Measurements from ENCODE around the gene PLP1.
"Not testable (repeated sequence)": the region's sequence is repeated elsewhere in the genome, so short reads cannot be mapped to it uniquely, and the experiment has no call there.

The PLP1 gene

DNA sequence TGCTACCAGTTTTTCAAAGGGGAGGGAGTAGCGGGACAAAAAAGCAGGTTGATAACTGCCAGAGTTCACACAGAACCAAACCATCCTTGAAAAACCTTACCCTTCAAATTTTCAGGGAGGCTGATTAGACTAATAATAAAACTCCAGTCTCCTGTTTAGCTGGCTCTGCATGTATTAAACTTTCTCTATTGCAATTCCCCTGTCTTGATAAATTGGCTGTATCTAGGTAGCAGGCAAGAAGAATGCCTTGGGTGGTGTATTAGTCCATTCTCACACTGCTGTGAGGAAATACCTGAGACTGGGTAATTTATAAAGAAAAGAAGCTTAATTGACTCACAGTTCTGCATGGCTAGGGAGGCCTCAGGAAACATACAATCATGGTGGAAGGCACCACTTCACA, 18.1 kb upstream of the PLP1 start:
- Mint-ChIP-seq H3K36me3 (ENCODE audit: low read depth) (no peaks in the 10 kb centered on the region), H3K27ac (no peak overlapping the region), H3K9me3 (no peaks in the 10 kb centered on the region), H3K4me3 (no peak overlapping the region), H3K4me1 (ENCODE audit: low read depth) (no peaks in the 10 kb centered on the region), H3K27me3 (ENCODE audit: low read depth) (no peaks in the 10 kb centered on the region)
- no peak for DNase-seq (ENCODE audit: low spot score)

GRCh38 chrX:103763541-103763940, 13.1 kb upstream of the PLP1 start:
- H3K4me1 Mint-ChIP-seq (ENCODE audit: low read depth); H3K4me3 Mint-ChIP-seq; H3K9me3 Mint-ChIP-seq; H3K27me3 Mint-ChIP-seq (ENCODE audit: low read depth); H3K36me3 Mint-ChIP-seq (ENCODE audit: low read depth); H3K27ac Mint-ChIP-seq; DNase-seq (ENCODE audit: low spot score): not testable (repeated sequence)

DNA sequence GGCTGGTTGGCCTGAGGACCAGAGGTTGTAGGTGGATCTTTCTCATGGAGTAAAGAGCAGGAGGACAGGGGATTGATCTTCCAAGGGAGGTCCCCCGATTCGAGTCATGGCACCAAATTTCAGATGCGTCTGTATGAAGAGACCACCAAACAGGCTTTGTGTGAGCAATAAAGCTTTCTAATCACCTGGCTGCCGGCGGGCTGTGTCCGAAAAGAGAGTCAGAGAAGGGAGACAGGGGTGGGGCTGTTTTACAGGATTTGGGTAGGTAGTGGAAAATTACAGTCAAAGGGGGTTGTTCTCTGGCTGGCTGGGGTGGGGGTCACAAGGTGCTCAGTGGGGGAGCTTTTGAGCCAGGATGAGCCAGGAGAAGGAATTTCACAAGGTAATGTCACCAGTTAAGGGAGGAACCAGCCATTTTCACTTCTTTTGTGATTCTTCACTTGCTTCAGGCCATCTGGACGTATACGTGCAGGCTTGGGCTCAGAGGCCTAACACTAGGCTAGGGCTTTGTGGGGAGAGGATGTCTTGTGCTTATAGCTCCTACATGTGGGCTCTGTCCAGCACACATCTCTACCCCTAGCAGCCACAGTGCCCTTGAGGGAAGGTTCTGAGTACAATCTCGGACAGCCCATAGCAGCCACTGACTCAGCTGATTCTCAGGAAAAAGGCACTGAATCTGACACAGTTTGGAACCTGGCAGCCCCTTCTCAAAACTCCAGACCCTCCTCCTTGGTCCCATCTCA, 9.7 kb upstream of the PLP1 start:
- not testable (repeated sequence) for H3K36me3 Mint-ChIP-seq (ENCODE audit: low read depth); H3K4me3 Mint-ChIP-seq; H3K9me3 Mint-ChIP-seq; H3K27me3 Mint-ChIP-seq (ENCODE audit: low read depth); H3K27ac Mint-ChIP-seq; H3K4me1 Mint-ChIP-seq (ENCODE audit: low read depth); DNase-seq (ENCODE audit: low spot score)

- Mint-ChIP-seq H3K27ac (no peak overlapping the region), H3K36me3 (ENCODE audit: low read depth) (no peaks in the 10 kb centered on the region), H3K9me3 (no peaks in the 10 kb centered on the region), H3K4me3 (no peak overlapping the region), H3K27me3 (ENCODE audit: low read depth) (no peaks in the 10 kb centered on the region), H3K4me1 (ENCODE audit: low read depth) (no peaks in the 10 kb centered on the region)
- no peak for DNase-seq (ENCODE audit: low spot score)
Observed at GRCh38 chrX:103773445-103773844, 3.2 kb upstream of the PLP1 start.

DNA sequence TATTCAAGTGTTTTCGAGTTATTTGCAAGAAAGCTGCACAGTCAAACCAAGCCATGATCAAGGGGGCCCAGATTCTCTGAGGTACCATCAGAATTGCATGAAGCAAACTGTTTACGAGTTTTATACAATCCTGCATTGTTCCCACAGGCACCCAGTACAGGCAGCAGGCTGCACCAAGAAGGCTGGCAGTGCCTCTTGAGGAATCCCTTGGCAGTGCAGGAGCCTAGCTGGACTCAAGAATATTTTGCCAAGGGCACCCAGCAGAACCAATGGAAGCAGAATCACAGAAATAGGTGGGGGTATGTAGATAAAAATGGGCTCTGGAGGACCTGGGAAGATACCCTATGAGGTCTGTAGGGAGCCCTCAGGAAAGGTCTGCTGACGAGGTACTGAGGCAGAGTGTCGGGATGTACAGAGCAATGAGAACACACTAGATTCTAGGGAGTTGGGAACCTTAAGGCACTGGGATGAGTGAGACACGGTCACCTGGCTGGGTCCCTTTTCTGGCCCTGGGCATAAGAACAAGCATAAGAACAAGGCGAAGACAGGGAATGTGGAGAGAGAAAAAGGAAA, 2.5 kb upstream of the PLP1 start:
- no peak for DNase-seq (ENCODE audit: low spot score)
- H3K27ac Mint-ChIP-seq = no peak overlapping the region
- no peaks in the 10 kb centered on the region for H3K36me3 Mint-ChIP-seq (ENCODE audit: low read depth)
- H3K27me3 Mint-ChIP-seq (ENCODE audit: low read depth) = no peaks in the 10 kb centered on the region
- H3K4me1 Mint-ChIP-seq (ENCODE audit: low read depth) = no peaks in the 10 kb centered on the region
- no peak overlapping the region for H3K4me3 Mint-ChIP-seq
- H3K9me3 Mint-ChIP-seq = no peaks in the 10 kb centered on the region

DNA sequence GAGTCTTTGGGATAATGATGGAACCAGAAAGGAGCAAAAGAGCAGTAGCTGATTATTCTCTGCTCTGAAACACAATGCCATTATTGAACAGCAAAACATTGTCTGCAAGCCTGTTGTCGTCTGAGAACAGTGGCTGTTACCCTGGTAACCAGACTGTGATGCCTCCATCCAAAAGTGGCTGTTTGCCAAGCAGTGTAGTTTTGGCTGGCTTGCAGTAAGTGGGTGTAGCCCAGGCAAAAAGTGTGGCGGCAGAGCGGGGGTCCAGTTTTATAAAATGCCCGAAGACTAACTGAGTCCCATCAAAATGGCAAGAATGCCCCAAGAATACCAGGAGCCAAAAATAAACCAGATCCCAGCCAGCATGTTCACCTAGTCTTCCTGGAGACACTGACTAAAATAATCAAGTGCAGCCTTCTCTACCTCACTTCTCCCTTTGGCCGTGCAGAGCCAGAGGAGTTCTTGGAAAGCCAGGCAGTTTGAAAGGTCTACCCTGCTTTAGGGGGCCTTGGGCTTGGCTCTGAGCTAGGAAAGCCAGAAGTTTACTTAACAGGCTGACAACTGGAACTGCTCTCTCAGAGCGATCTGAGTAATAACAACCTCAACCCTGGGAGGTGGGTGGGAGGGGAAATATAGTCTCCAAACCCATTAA, 2.6 kb downstream of the PLP1 start:
- Mint-ChIP-seq H3K9me3 (no peaks in the 10 kb centered on the region), H3K4me1 (ENCODE audit: low read depth) (no peaks in the 10 kb centered on the region), H3K4me3 (no peak overlapping the region), H3K36me3 (ENCODE audit: low read depth) (no peaks in the 10 kb centered on the region), H3K27ac (no peak overlapping the region), H3K27me3 (ENCODE audit: low read depth) (no peaks in the 10 kb centered on the region)
- DNase-seq (ENCODE audit: low spot score) = no peak

DNA sequence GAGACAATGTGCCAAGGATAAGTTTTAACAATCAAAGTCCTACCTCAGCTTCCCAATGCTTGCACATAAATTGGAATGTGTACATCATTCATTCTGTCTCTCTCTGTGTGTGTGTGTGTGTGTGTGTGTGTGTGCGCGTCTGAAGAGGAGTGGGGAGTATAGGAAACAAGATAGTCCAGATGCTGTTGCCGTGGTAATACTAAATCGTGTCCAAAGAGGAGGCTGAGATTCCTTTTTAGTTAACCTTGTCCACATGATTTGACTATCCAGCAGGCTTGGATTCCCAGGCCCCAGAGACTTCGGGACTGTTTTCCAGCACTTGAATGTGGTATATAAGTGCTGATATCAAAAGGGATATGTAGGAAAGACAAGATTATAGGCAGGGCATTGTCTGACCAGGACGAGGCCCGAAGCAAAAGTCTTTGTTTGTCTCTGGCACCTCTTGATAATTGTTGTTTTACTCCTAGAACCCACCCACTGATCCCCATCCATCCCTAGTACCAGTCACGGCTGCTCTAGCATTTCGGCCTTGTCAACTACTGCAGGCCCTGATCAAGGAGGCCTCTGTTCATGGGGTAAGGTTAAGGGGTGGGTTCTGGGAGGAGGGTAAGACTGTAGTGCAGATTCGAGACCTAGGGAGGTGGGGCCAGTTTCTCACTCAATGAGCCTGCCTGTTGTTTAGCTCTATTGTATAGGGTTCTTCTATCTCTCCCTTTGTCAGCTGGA, 3.9 kb downstream of the PLP1 start:
- Mint-ChIP-seq H3K36me3 (ENCODE audit: low read depth) (no peaks in the 10 kb centered on the region), H3K27ac (no peak overlapping the region), H3K4me3 (no peak overlapping the region), H3K9me3 (no peaks in the 10 kb centered on the region), H3K4me1 (ENCODE audit: low read depth) (no peaks in the 10 kb centered on the region), H3K27me3 (ENCODE audit: low read depth) (no peaks in the 10 kb centered on the region)
- DNase-seq (ENCODE audit: low spot score) = no peak

DNA sequence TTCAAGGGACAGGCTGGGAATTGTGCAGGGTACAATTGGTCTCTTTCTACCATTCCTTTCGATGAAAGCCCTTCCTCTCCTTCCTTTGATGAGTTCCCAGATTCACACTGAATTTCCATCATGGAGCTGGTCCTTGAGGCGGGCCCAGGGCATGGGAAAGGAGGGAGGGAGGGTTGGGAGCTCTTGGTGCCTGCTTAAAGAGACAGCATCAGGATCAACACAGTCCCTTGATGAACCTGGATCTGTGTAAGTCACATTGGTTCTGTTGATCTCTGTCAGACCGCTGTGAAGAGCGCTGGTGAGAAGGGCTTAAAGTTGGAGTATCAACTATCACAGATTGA, 4.4 kb downstream of the PLP1 start:
- H3K27ac Mint-ChIP-seq = no peak overlapping the region
- no peaks in the 10 kb centered on the region for H3K27me3 Mint-ChIP-seq (ENCODE audit: low read depth)
- no peaks in the 10 kb centered on the region for H3K36me3 Mint-ChIP-seq (ENCODE audit: low read depth)
- H3K4me1 Mint-ChIP-seq (ENCODE audit: low read depth) = no peaks in the 10 kb centered on the region
- DNase-seq (ENCODE audit: low spot score) = no peak
- H3K9me3 Mint-ChIP-seq = no peaks in the 10 kb centered on the region
- no peak overlapping the region for H3K4me3 Mint-ChIP-seq

DNA sequence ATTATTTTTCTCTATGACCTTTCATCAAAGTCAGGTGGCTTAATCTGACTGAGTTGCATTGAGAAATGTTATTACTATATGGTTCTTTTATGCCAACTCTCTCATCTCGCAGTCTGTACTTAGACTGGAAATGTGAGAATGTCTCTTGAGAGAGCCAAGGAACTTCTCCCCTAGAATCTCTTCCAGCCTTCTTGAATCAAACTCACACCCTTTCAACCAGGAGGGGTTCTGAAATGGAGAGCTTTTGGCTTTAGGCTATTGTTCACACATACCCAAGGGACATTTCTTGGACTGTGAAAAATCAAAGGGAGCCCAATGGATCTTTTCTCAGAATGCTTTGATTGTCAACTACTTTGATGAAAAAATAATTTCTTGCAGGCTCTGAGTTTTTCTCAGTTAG, 5.1 kb downstream of the PLP1 start:
- H3K27ac Mint-ChIP-seq = no peak overlapping the region
- no peaks in the 10 kb centered on the region for H3K36me3 Mint-ChIP-seq (ENCODE audit: low read depth)
- H3K4me1 Mint-ChIP-seq (ENCODE audit: low read depth) = no peaks in the 10 kb centered on the region
- no peaks in the 10 kb centered on the region for H3K27me3 Mint-ChIP-seq (ENCODE audit: low read depth)
- H3K9me3 Mint-ChIP-seq = no peaks in the 10 kb centered on the region
- H3K4me3 Mint-ChIP-seq = no peak overlapping the region
- DNase-seq (ENCODE audit: low spot score) = no peak

- no peaks in the 10 kb centered on the region for H3K36me3 Mint-ChIP-seq (ENCODE audit: low read depth)
- H3K9me3 Mint-ChIP-seq = no peaks in the 10 kb centered on the region
- no peaks in the 10 kb centered on the region for H3K4me1 Mint-ChIP-seq (ENCODE audit: low read depth)
- no peaks in the 10 kb centered on the region for H3K27me3 Mint-ChIP-seq (ENCODE audit: low read depth)
- H3K4me3 Mint-ChIP-seq = no peak overlapping the region
- no peak for DNase-seq (ENCODE audit: low spot score)
- H3K27ac Mint-ChIP-seq = no peak overlapping the region
Observed at GRCh38 chrX:103782640-103783039, 6.0 kb downstream of the PLP1 start.

DNA sequence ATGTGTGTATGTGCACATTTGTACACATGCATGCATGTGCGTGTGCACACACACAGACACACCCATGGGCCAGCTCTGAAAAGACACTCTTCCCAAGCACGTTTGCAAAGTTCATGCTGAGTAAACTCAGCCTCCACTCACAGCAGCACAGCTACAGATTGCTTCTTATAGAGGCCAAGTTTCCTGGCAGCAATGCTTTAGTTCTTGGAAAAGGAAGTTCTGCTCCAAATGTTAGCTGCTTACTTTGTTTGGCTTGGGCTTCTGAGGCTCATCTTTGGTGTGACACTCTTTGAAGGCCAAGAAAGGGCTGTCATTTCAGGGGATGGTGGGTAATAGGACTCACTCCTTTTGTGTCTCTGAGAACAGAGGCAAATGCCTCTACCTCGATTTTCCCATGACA, 6.6 kb downstream of the PLP1 start:
- no peak for DNase-seq (ENCODE audit: low spot score)
- no peaks in the 10 kb centered on the region for H3K4me1 Mint-ChIP-seq (ENCODE audit: low read depth)
- no peaks in the 10 kb centered on the region for H3K27me3 Mint-ChIP-seq (ENCODE audit: low read depth)
- H3K36me3 Mint-ChIP-seq (ENCODE audit: low read depth) = no peaks in the 10 kb centered on the region
- no peak overlapping the region for H3K4me3 Mint-ChIP-seq
- H3K27ac Mint-ChIP-seq = no peak overlapping the region
- H3K9me3 Mint-ChIP-seq = no peaks in the 10 kb centered on the region

DNA sequence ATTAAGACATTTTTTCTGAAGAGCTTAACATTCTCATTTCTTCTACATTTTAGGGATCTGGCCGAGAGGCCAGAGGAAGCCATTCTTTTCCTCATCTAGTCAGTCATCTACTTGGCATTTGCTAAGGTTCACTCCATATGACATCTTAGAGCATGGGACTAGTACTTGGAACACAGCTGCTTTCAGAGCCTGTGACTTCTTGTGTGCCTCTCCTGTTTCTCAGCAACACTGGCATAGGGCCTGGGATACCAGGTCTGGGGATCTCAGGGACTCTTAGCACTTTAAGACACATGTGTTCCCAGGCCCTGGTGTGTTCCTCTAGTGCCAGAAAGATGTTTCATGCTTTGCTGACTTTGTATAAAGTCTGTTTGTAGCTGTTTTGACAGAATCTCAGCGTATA, 7.3 kb downstream of the PLP1 start:
- no peak overlapping the region for H3K27ac Mint-ChIP-seq
- no peak overlapping the region for H3K4me3 Mint-ChIP-seq
- H3K27me3 Mint-ChIP-seq (ENCODE audit: low read depth) = no peaks in the 10 kb centered on the region

GRCh38 chrX:103789004-103789403, 12.4 kb downstream of the PLP1 start:
- Mint-ChIP-seq H3K4me3 (no peak overlapping the region), H3K36me3 (ENCODE audit: low read depth) (no peaks in the 10 kb centered on the region), H3K9me3 (no peaks in the 10 kb centered on the region), H3K27me3 (ENCODE audit: low read depth) (no peaks in the 10 kb centered on the region), H3K27ac (no peak overlapping the region), H3K4me1 (ENCODE audit: low read depth) (no peaks in the 10 kb centered on the region)
- no peak for DNase-seq (ENCODE audit: low spot score)

More for the DNA sequence above, 7.3 kb downstream of the PLP1 start:
- Mint-ChIP-seq H3K4me1 (ENCODE audit: low read depth) (no peaks in the 10 kb centered on the region), H3K9me3 (no peaks in the 10 kb centered on the region), H3K36me3 (ENCODE audit: low read depth) (no peaks in the 10 kb centered on the region)
- no peak for DNase-seq (ENCODE audit: low spot score)

GRCh38 chrX:103791228-103791627, 14.6 kb downstream of the PLP1 start:
- no peak overlapping the region for H3K4me3 Mint-ChIP-seq
- DNase-seq (ENCODE audit: low spot score) = no peak
- H3K27me3 Mint-ChIP-seq (ENCODE audit: low read depth) = peaks cover 2% of the 10 kb centered on the region
- H3K9me3 Mint-ChIP-seq = no peaks in the 10 kb centered on the region
- no peaks in the 10 kb centered on the region for H3K36me3 Mint-ChIP-seq (ENCODE audit: low read depth)
- H3K27ac Mint-ChIP-seq = no peak overlapping the region
- H3K4me1 Mint-ChIP-seq (ENCODE audit: low read depth) = no peaks in the 10 kb centered on the region
